ENCODE data around the gene DNM1. TPM values are rescaled to one million over a fixed set of nuclear protein-coding genes. Genes with fewer than 3 reads are reported as not detected.

The DNM1 gene
- total and polyA plus RNA-seq, 2 experiments from 2014 or later = 36.0 to 42.0 TPM

- no peak for TF ChIP-seq ZNF462 (CRISPR knock-in tag; IDR thresholded peaks at IDR 0.05)
These were observed 1.7 kb downstream of the DNM1 start (continued) for GRCh38 chr9:128204858-128205257.

GRCh38 chr9:128205296-128205944, 2.2 kb downstream of the DNM1 start:
- peak overlapping the region; percentile 88; the same call in 2 of the 3 replicates for H3K4me3 Mint-ChIP-seq
- H3K4me1 ChIP-seq (ENCODE audit: insufficient read depth) = peaks cover 9% of the 10 kb centered on the region; the same call in 1 of the 2 replicates
- H3K27ac Mint-ChIP-seq = no peak overlapping the region
- peaks cover 32% of the 10 kb centered on the region for H3K4me1 Mint-ChIP-seq
- no peaks in the 10 kb centered on the region for H3K27me3 ChIP-seq (ENCODE audit: insufficient read depth)
- TF ChIP-seq EZH2 (IDR thresholded peaks at IDR 0.05; ENCODE audit: low read depth, unreplicated experiment) (no peak), CTCF (conservative IDR thresholded peaks at IDR 0.05; ENCODE audit: low read depth in 2 of 2) (peak in 1 of 2 experiments; percentile 47; a peak in 3 of 4 replicates)
- TF ChIP-seq, protein P1, sequence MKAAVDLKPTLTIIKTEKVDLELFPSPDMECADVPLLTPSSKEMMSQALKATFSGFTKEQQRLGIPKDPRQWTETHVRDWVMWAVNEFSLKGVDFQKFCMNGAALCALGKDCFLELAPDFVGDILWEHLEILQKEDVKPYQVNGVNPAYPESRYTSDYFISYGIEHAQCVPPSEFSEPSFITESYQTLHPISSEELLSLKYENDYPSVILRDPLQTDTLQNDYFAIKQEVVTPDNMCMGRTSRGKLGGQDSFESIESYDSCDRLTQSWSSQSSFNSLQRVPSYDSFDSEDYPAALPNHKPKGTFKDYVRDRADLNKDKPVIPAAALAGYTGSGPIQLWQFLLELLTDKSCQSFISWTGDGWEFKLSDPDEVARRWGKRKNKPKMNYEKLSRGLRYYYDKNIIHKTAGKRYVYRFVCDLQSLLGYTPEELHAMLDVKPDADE (IDR thresholded peaks at IDR 0.05) = no peak
- H3K36me3 ChIP-seq (ENCODE audit: insufficient read depth) = no peaks in the 10 kb centered on the region
- peak; percentile 27 for DNase-seq (ENCODE audit: low spot score)
- peaks cover 9% of the 10 kb centered on the region for H3F3A ChIP-seq (replicated peaks; ENCODE audit: low read depth)
- H3K27me3 Mint-ChIP-seq (ENCODE audit: insufficient read depth, low read depth, poor library complexity) = peaks cover 16% of the 10 kb centered on the region
- H4K20me1 ChIP-seq (replicated peaks; ENCODE audit: insufficient read depth) = 0 out of 2 replicates have a peak, but pooled peaks cover 3% of the 10 kb centered on the region
- 0 out of 2 replicates have a peak, but pooled peaks cover 4% of the 10 kb centered on the region for H3K79me2 ChIP-seq (replicated peaks; ENCODE audit: insufficient read depth)
- H2AFZ ChIP-seq = no peak overlapping the region
- no peak for ATAC-seq
- no peaks in the 10 kb centered on the region for H3K9me2 ChIP-seq (ENCODE audit: insufficient read depth)
- H3K36me3 Mint-ChIP-seq (ENCODE audit: low read depth) = no peaks in the 10 kb centered on the region; the same call in 2 of the 3 replicates
- no peak overlapping the region for H3K4me2 ChIP-seq
- H3K9me3 Mint-ChIP-seq = no peaks in the 10 kb centered on the region; the same call in 2 of the 3 replicates
- H3K4me3 ChIP-seq = no peak overlapping the region; the same call in 1 of the 2 replicates
- H3K27ac ChIP-seq (ENCODE audit: low read depth) = no peak overlapping the region

Measured in GM23338 (cell line).